ENCODE results near the gene IL36B.

Gene IL36B

GRCh38 chr2:113053666-113054065, 999 bp upstream of the IL36B start:
- DNase-seq (ENCODE audit: low spot score) = no peak

- no peak for DNase-seq (ENCODE audit: low spot score)
Observed at GRCh38 chr2:113050921-113051895, 1.5 kb downstream of the IL36B start.

- DNase-seq (ENCODE audit: low spot score) = no peak
Observed at GRCh38 chr2:113046465-113046864, 6.2 kb downstream of the IL36B start.

- DNase-seq (ENCODE audit: low spot score) = no peak
Observed at GRCh38 chr2:113041871-113042270, 10.8 kb downstream of the IL36B start.

GRCh38 chr2:113039719-113040118, 12.9 kb downstream of the IL36B start:
- DNase-seq (ENCODE audit: low spot score) = no peak

- no peak for DNase-seq (ENCODE audit: low spot score)
Observed at GRCh38 chr2:113039158-113039557, 13.5 kb downstream of the IL36B start.

GRCh38 chr2:113038291-113038690, 14.4 kb downstream of the IL36B start:
- no peak for DNase-seq (ENCODE audit: low spot score)

GRCh38 chr2:113036763-113037162, 15.9 kb downstream of the IL36B start:
- no peak for DNase-seq (ENCODE audit: low spot score)

- no peak for DNase-seq (ENCODE audit: low spot score)
Observed at GRCh38 chr2:113034016-113034415, 18.7 kb downstream of the IL36B start.

- DNase-seq (ENCODE audit: low spot score) = no peak
Observed at GRCh38 chr2:113032737-113033136, 19.9 kb downstream of the IL36B start.

GRCh38 chr2:113028112-113028511, 24.6 kb downstream of the IL36B start:
- DNase-seq (ENCODE audit: low spot score) = no peak

GRCh38 chr2:113027691-113028090, 25.0 kb downstream of the IL36B start:
- DNase-seq (ENCODE audit: low spot score) = no peak

GRCh38 chr2:113025737-113026136, 26.9 kb downstream of the IL36B start:
- DNase-seq (ENCODE audit: low spot score) = no peak

GRCh38 chr2:113024764-113025163, 27.9 kb downstream of the IL36B start:
- no peak for DNase-seq (ENCODE audit: low spot score)

- no peak for DNase-seq (ENCODE audit: low spot score)
Observed at GRCh38 chr2:113021312-113021711, 31.4 kb downstream of the IL36B start.

GRCh38 chr2:113018509-113018908, 34.2 kb downstream of the IL36B start:
- no peak for DNase-seq (ENCODE audit: low spot score)

GRCh38 chr2:113015655-113016054, 37.0 kb downstream of the IL36B start:
- no peak for DNase-seq (ENCODE audit: low spot score)

GRCh38 chr2:113015042-113015441, 37.6 kb downstream of the IL36B start:
- DNase-seq (ENCODE audit: low spot score) = no peak

GRCh38 chr2:113014067-113014466, 38.6 kb downstream of the IL36B start:
- DNase-seq (ENCODE audit: low spot score) = no peak

GRCh38 chr2:113013336-113013661, 39.4 kb downstream of the IL36B start:
- no peak for DNase-seq (ENCODE audit: low spot score)

GRCh38 chr2:113012436-113013335, 40.0 kb downstream of the IL36B start:
- DNase-seq (ENCODE audit: low spot score) = no peak

GRCh38 chr2:113011108-113011507, 41.6 kb downstream of the IL36B start:
- DNase-seq (ENCODE audit: low spot score) = no peak

- DNase-seq (ENCODE audit: low spot score) = no peak
Observed at GRCh38 chr2:113010088-113010487, 42.6 kb downstream of the IL36B start.

Measured in LoVo (cell line).